Gastrocnemius medialis (tissue), 4 donors: ENCODE results near the gene LMTK3. TPM values are rescaled to one million over a fixed set of nuclear protein-coding genes. Genes with fewer than 3 reads are reported as not detected.
A peak's percentile ranks its signal among the peaks of the same experiment; 100 is the strongest.

Experiments
- ATAC-seq, 2 donors: fragments of 150-250 bp; one replicate each; pipeline ENCODE4 v1.9.1; 2016
- DNase-seq, 2 donors: peaks; one replicate each; pipeline ENCODE4 v3.0.0-alpha.2; 2019
- H3K27ac ChIP-seq, 4 donors: fragments of 200-600 bp; sonication (generic); 1 replicate in 1 of 4; 2 replicates in 3 of 4; pipeline ENCODE4 v1.5.1; 2016 to 2018; ENCODE audit warnings: mild to moderate bottlenecking in 2 of 4, moderate library complexity in 1 of 4
- H3K27me3 ChIP-seq, 3 donors: fragments of 200-600 bp; sonication (generic) in 2 of 3; 1 replicate in 1 of 3; 2 replicates in 2 of 3; pipeline versions ENCODE4 v1.5.1 to v1.6.0; 2016 to 2019; ENCODE audit warnings: mild to moderate bottlenecking in 1 of 3, moderate library complexity in 1 of 3
- H3K36me3 ChIP-seq, 2 donors: fragments of 200-600 bp; sonication (generic) in 1 of 2; one replicate each; pipeline ENCODE4 v1.5.1; 2017 to 2018
- H3K4me1 ChIP-seq, 2 donors: fragments of 200-600 bp; sonication (generic) in 1 of 2; one replicate each; pipeline ENCODE4 v1.5.1; 2016 to 2017; ENCODE audit warnings: mild to moderate bottlenecking in 2 of 2
- H3K4me3 ChIP-seq, 4 donors: fragments of 200-600 bp; sonication (generic) in 3 of 4; 1 replicate in 1 of 4; 2 replicates in 3 of 4; pipeline ENCODE4 v1.5.1; 2016 to 2019; ENCODE audit warnings: mild to moderate bottlenecking in 2 of 4
- H3K9me3 ChIP-seq, 3 donors: fragments of 200-600 bp; sonication (generic) in 2 of 3; 1 replicate in 1 of 3; 2 replicates in 2 of 3; pipeline ENCODE4 v1.5.1; 2016 to 2019
- CTCF ChIP-seq, 5 experiments: fragments of 450-650 bp in 3 of 5; fragments of 200-600 bp in 2 of 5; sonication (generic) in 2 of 5; IDR thresholded peaks in 4 of 5; conservative IDR thresholded peaks in 1 of 5; 1 replicate in 4 of 5; 2 replicates in 1 of 5; pipeline ENCODE4 v1.5.1; 2016 to 2019; ENCODE audit warnings: antibody characterized with exemption in 5 of 5, mild to moderate bottlenecking in 3 of 5, moderate library complexity in 3 of 5
- POLR2A ChIP-seq, 2 donors: fragments of 450-650 bp; IDR thresholded peaks; one replicate each; pipeline ENCODE4 v1.6.1; 2017; ENCODE audit warnings: antibody characterized with exemption in 2 of 2, mild to moderate bottlenecking in 2 of 2, moderate library complexity in 2 of 2
- in situ Hi-C, 4 donors: fragments of 200-750 bp; cut with MboI; loops; one replicate each; pipeline versions ENCODE4 v1.15.0 to v1.8.0; 2017; ENCODE audit warnings: low sequenced_read_pairs in 4 of 4
- intact Hi-C: fragments of 100-400 bp; cut with DNase I; formaldehyde crosslinking; loops from one replicate; pipeline ENCODE4 v1.15.1; 2023; ENCODE audit warnings: low total_unique reads
- total RNA-seq, 4 donors: library from RNA; depleted of rRNA; stranded (reverse); fragments of >200 nt; gene quantifications; one replicate each; pipeline versions ENCODE4 v1.1.0 to v1.2.3, GENCODE V29; 2016

Gene LMTK3
- total RNA-seq, 4 donors from 2014 or later: not detected

GRCh38 chr19:48514123-48514458 lies 2.5 kb upstream of the LMTK3 start:
- H3K36me3 ChIP-seq: no peaks in the 10 kb centered on the region
- intact Hi-C loops (no loop called here), in situ Hi-C loops (no loop called here)
- H3K27me3 ChIP-seq: peaks cover 21 to 31% (median 30%) of the 10 kb centered on the region in 3 donors
- peaks cover 4 to 9% of the 10 kb centered on the region in 2 donors for H3K4me1 ChIP-seq
- no peak for TF ChIP-seq POLR2A (IDR thresholded peaks at IDR 0.05)
- TF ChIP-seq CTCF (IDR thresholded peaks at IDR 0.05 in 4 of 5, conservative IDR thresholded peaks at IDR 0.05 in 1 of 5): no peak
- no peaks in the 10 kb centered on the region for H3K9me3 ChIP-seq
- peak overlapping the region; percentile 64 to 77 (median 67) for H3K4me3 ChIP-seq
- no peak overlapping the region for H3K27ac ChIP-seq
- ATAC-seq (no peak), DNase-seq (no peak)

GRCh38 chr19:48513289-48514122 lies 1.9 kb upstream of the LMTK3 start:
- Histone ChIP-seq H3K9me3 (no peaks in the 10 kb centered on the region), H3K4me3 (peak overlapping the region; percentile 64 to 77 (median 67)), H3K27me3 (peaks cover 21 to 31% (median 30%) of the 10 kb centered on the region in 3 donors), H3K36me3 (no peaks in the 10 kb centered on the region), H3K4me1 (peaks cover 4 to 9% of the 10 kb centered on the region in 2 donors), H3K27ac (no peak overlapping the region)
- ATAC-seq: peak; percentile 87 to 88
- intact Hi-C loops: no loop called here
- in situ Hi-C loops: no loop called here
- peak; percentile 22 to 53 for DNase-seq
- TF ChIP-seq POLR2A (IDR thresholded peaks at IDR 0.05) (no peak), CTCF (IDR thresholded peaks at IDR 0.05 in 4 of 5, conservative IDR thresholded peaks at IDR 0.05 in 1 of 5) (no peak)

GRCh38 chr19:48512504-48513288 lies 1.1 kb upstream of the LMTK3 start:
- DNase-seq (no peak), ATAC-seq (no peak)
- Histone ChIP-seq H3K9me3 (no peaks in the 10 kb centered on the region), H3K4me3 (peak overlapping the region in 2 of 4 donors; percentile 64 to 66), H3K27ac (no peak overlapping the region), H3K36me3 (no peaks in the 10 kb centered on the region), H3K4me1 (peaks cover 4 to 9% of the 10 kb centered on the region in 2 donors), H3K27me3 (peaks cover 21 to 31% (median 30%) of the 10 kb centered on the region in 3 donors)
- TF ChIP-seq CTCF (IDR thresholded peaks at IDR 0.05 in 4 of 5, conservative IDR thresholded peaks at IDR 0.05 in 1 of 5): no peak
- TF ChIP-seq POLR2A (IDR thresholded peaks at IDR 0.05): no peak
- intact Hi-C loops (no loop called here), in situ Hi-C loops (no loop called here)

- H3K4me3 ChIP-seq: peak overlapping the region in 1 of 4 donors; percentile 33
- ATAC-seq: no peak
- in situ Hi-C loops: no loop called here
Measured at GRCh38 chr19:48511321-48511731, 309 bp downstream of the LMTK3 start.

More at GRCh38 chr19:48511321-48511731, 309 bp downstream of the LMTK3 start:
- Histone ChIP-seq H3K4me1 (peaks cover 4 to 9% of the 10 kb centered on the region in 2 donors), H3K9me3 (no peaks in the 10 kb centered on the region), H3K27me3 (peaks cover 21 to 31% (median 30%) of the 10 kb centered on the region in 3 donors), H3K27ac (no peak overlapping the region), H3K36me3 (no peaks in the 10 kb centered on the region)
- DNase-seq: no peak
- intact Hi-C loops: no loop called here
- TF ChIP-seq CTCF (IDR thresholded peaks at IDR 0.05 in 4 of 5, conservative IDR thresholded peaks at IDR 0.05 in 1 of 5): no peak
- TF ChIP-seq POLR2A (IDR thresholded peaks at IDR 0.05): no peak
